K562 (cell line): ENCODE measurements around the gene CNKSR2. TPM values are rescaled to one million over a fixed set of nuclear protein-coding genes. Genes with fewer than 3 reads are reported as not detected.

Experiments
- ATAC-seq: fragments of 200-7000 bp; cut with Tn5 transposase; 3 replicates; pipeline ENCODE4 v1.9.1; 2020; ENCODE audit warnings: moderate library complexity
- BruUV-seq: library from RNA; stranded (reverse); fragments of 400-500 nt; replicated peaks from 2 replicates; lab custom pipeline; 2021; lab: Mats Ljungman, UMichigan
- CTCF ChIA-PET: fragments of 300-600 bp; formaldehyde crosslinking; extraction: SDS; loops from one replicate; lab custom pipeline; 2021; ENCODE audit warnings: low intra/inter-chr PET ratio; lab: Yijun Ruan, JAX
- POLR2A ChIA-PET: fragments of 300-600, 350-650 bp; sonication (Branson Sonifier 250); formaldehyde crosslinking; extraction: SDS; loops from one replicate; lab custom pipeline; 2021; ENCODE audit warnings: antibody characterized with exemption, inconsistent platforms; lab: Yijun Ruan, JAX
- DNase-seq, 4 experiments: peaks; one replicate each; pipeline versions ENCODE4 v3.0.0 to v3.0.0-alpha.2; 2011 to 2018; ENCODE audit warnings: low spot score in 3 of 4, mixed read lengths in 3 of 4; ENCODE audit errors: extremely low read depth in 1 of 4
- FAIRE-seq: peaks from 2 replicates; lab custom pipeline; 2011; peaks lifted over from hg19 to GRCh38; lab: Jason Lieb, UNC
- H2AFZ ChIP-seq: 2 replicates; pipeline ENCODE4 v1.6.0; 2011; ENCODE audit warnings: low read depth, low read length, control low read depth, inconsistent platforms
- H3K27ac ChIP-seq: fragments of 200-600 bp; 3 replicates; pipeline ENCODE4 v1.8.0; 2011; ENCODE audit warnings: low read depth, mild to moderate bottlenecking, control low read depth, inconsistent platforms, low read length, moderate library complexity, mixed read lengths; ENCODE audit errors: extremely low read depth
- H3K27me3 ChIP-seq, 2 experiments: fragments of 300-600 bp in 1 of 2; 2 replicates in 1 of 2; 3 replicates in 1 of 2; pipeline versions ENCODE4 v1.6.0 to v1.8.0; 2011; ENCODE audit warnings: inconsistent platforms in 2 of 2, low read length in 2 of 2, mild to moderate bottlenecking in 1 of 2, mixed read lengths in 1 of 2, moderate library complexity in 1 of 2; ENCODE audit not compliant: control insufficient read depth in 2 of 2, insufficient read depth in 2 of 2
- H3K36me3 ChIP-seq: fragments of 300-600 bp; 3 replicates; pipeline ENCODE4 v1.8.0; 2011; ENCODE audit warnings: mild to moderate bottlenecking, low read length, inconsistent platforms; ENCODE audit not compliant: control insufficient read depth, insufficient read depth
- H3K4me1 ChIP-seq, 2 experiments: fragments of 200-600 bp in 1 of 2; replicated peaks in 1 of 2; 2 replicates in 1 of 2; 3 replicates in 1 of 2; pipeline versions ENCODE4 v1.5.1 to v1.8.0; 2011; ENCODE audit warnings: inconsistent platforms in 2 of 2, low read length in 2 of 2, mild to moderate bottlenecking in 1 of 2, mixed read lengths in 1 of 2, moderate library complexity in 1 of 2; ENCODE audit not compliant: control insufficient read depth in 2 of 2, insufficient read depth in 2 of 2
- H3K4me2 ChIP-seq: 2 replicates; pipeline ENCODE4 v1.6.1; 2011; ENCODE audit warnings: low read length, control low read depth, inconsistent platforms, mixed read lengths; ENCODE audit not compliant: insufficient read depth
- H3K4me3 ChIP-seq: fragments of 200-600 bp; sonication (generic), shearing (Covaris generic); 2 replicates; pipeline ENCODE4 v1.5.1; 2016; ENCODE audit warnings: control low read depth, inconsistent platforms
- H3K79me2 ChIP-seq: fragments of 200-600 bp; 3 replicates; pipeline ENCODE4 v1.8.0; 2011; ENCODE audit warnings: low read length, inconsistent platforms; ENCODE audit not compliant: control insufficient read depth, insufficient read depth
- H3K9ac ChIP-seq, 2 experiments: 2 replicates each; pipeline versions ENCODE4 v1.6.0 to v1.6.1; 2011; ENCODE audit warnings: low read depth in 2 of 2, low read length in 2 of 2, control low read depth in 1 of 2, inconsistent platforms in 1 of 2, mild to moderate bottlenecking in 1 of 2, mixed read lengths in 1 of 2; ENCODE audit not compliant: insufficient read depth in 1 of 2
- H3K9me1 ChIP-seq: one replicate; pipeline ENCODE4 v1.6.0; 2011; ENCODE audit warnings: inconsistent platforms, mild to moderate bottlenecking, low read length, moderate library complexity; ENCODE audit not compliant: control insufficient read depth, insufficient read depth
- H3K9me3 ChIP-seq: replicated peaks from 2 replicates; pipeline ENCODE4 v1.5.1; 2011; ENCODE audit warnings: low read depth, low read length, inconsistent platforms; ENCODE audit not compliant: control insufficient read depth, insufficient read depth
- H4K20me1 ChIP-seq: replicated peaks from 2 replicates; pipeline ENCODE4 v1.6.1; 2011; ENCODE audit warnings: low read length, inconsistent platforms, mixed read lengths; ENCODE audit not compliant: control insufficient read depth, insufficient read depth
- ARID1B ChIP-seq: fragments of 450-650 bp; IDR thresholded peaks from 2 replicates; pipeline ENCODE4 v1.6.1; 2016; ENCODE audit warnings: antibody characterized with exemption, mild to moderate bottlenecking, inconsistent platforms
- CGGBP1 ChIP-seq: fragments of 250-450 bp; sonication (Bioruptor Pico); IDR thresholded peaks from 2 replicates; pipeline ENCODE4 v1.9.0; 2021; ENCODE audit warnings: mild to moderate bottlenecking
- CHD4 ChIP-seq: fragments of 200-600 bp; sonication (generic); IDR thresholded peaks from 3 replicates; pipeline ENCODE4 v1.6.1; 2012; ENCODE audit warnings: low read depth, mild to moderate bottlenecking, mixed read lengths, low read length, inconsistent platforms; ENCODE audit not compliant: insufficient read depth, insufficient replicate concordance, poor library complexity, severe bottlenecking
- E2F6 ChIP-seq, 2 experiments: IDR thresholded peaks; 2 replicates each; pipeline ENCODE4 v1.6.1; 2011; ENCODE audit warnings: borderline replicate concordance in 1 of 2, control low read depth in 1 of 2, low read depth in 1 of 2, low read length in 1 of 2, mild to moderate bottlenecking in 1 of 2, mixed read lengths in 1 of 2, moderate library complexity in 1 of 2; ENCODE audit not compliant: insufficient read depth in 1 of 2, insufficient read length in 1 of 2, poor library complexity in 1 of 2, severe bottlenecking in 1 of 2; ENCODE audit errors: extremely low read depth in 1 of 2
- ID3 ChIP-seq, 2 experiments: fragments of 250-450 bp in 1 of 2; fragments of 450-650 bp in 1 of 2; sonication (Bioruptor Pico) in 1 of 2; IDR thresholded peaks; 2 replicates each; pipeline versions ENCODE4 v1.6.1 to v1.8.0; 2016 to 2021; ENCODE audit warnings: mild to moderate bottlenecking in 2 of 2, moderate library complexity in 2 of 2, missing compliant biosample characterization in 1 of 2, missing genetic modification characterization in 1 of 2
- NFRKB ChIP-seq: fragments of 450-650 bp; IDR thresholded peaks from 2 replicates; pipeline ENCODE4 v1.6.1; 2016; ENCODE audit warnings: low read depth
- RBFOX2 ChIP-seq: fragments of 200-400 bp; formaldehyde crosslinking; IDR thresholded peaks from 2 replicates; pipeline ENCODE4 v1.6.1; 2017; ENCODE audit warnings: low read depth, mild to moderate bottlenecking, low read length, moderate library complexity
- SRSF7 ChIP-seq: fragments of 200-400 bp; formaldehyde crosslinking; optimal IDR thresholded peaks from 2 replicates; pipeline ENCODE3; 2017; ENCODE audit warnings: mild to moderate bottlenecking, low read depth, low read length
- TBL1XR1 ChIP-seq, 2 experiments: IDR thresholded peaks; 2 replicates each; pipeline ENCODE4 v1.6.1; 2012; ENCODE audit warnings: improper control_type of control experiment in 2 of 2, low read length in 2 of 2, mild to moderate bottlenecking in 1 of 2
- TGIF2 ChIP-seq: sonication (generic); formaldehyde crosslinking; IDR thresholded peaks from 2 replicates; pipeline ENCODE4 v1.8.1; 2022; ENCODE audit warnings: mild to moderate bottlenecking, missing genetic modification reagents, moderate library complexity
- TOE1 ChIP-seq, 2 experiments: fragments of 450-650 bp in 1 of 2; sonication (generic) in 1 of 2; formaldehyde crosslinking in 1 of 2; IDR thresholded peaks; 2 replicates each; pipeline versions ENCODE4 v1.7.1 to v1.8.0; 2016 to 2022; ENCODE audit warnings: borderline replicate concordance in 2 of 2, mild to moderate bottlenecking in 2 of 2, antibody characterized with exemption in 1 of 2, inconsistent platforms in 1 of 2, low read depth in 1 of 2, missing genetic modification reagents in 1 of 2, moderate library complexity in 1 of 2
- WHSC1 ChIP-seq: IDR thresholded peaks from one replicate; pipeline ENCODE4 v1.6.1; 2012; ENCODE audit warnings: low read length, control low read depth, inconsistent platforms
- ZFP91 ChIP-seq: sonication (generic); formaldehyde crosslinking; IDR thresholded peaks from 2 replicates; pipeline ENCODE4 v1.8.0; 2022; ENCODE audit warnings: mild to moderate bottlenecking, missing genetic modification reagents
- ZNF316 ChIP-seq: fragments of 450-650 bp; IDR thresholded peaks from 2 replicates; pipeline ENCODE4 v1.6.1; 2016
- ZNF707 ChIP-seq: fragments of 250-450 bp; sonication (Bioruptor Pico); conservative IDR thresholded peaks from 2 replicates; pipeline ENCODE4 v1.8.0; 2022; ENCODE audit warnings: inconsistent platforms, mild to moderate bottlenecking, moderate library complexity
- ZNF76 ChIP-seq: fragments of 250-450 bp; sonication (Bioruptor Pico); IDR thresholded peaks from 2 replicates; pipeline ENCODE4 v1.4.0; 2020; ENCODE audit warnings: mild to moderate bottlenecking, moderate library complexity, borderline replicate concordance
- WGBS: fragments of 100-300 bp; shearing (Covaris generic); methylation state at CpG from one replicate; pipeline ENCODE4 v1.1.6; 2016; ENCODE audit warnings: low coverage, mixed read lengths; ENCODE audit not compliant: insufficient coverage; ENCODE audit errors: missing lambda C conversion rate; 5-methylcytosine and 5-hydroxymethylcytosine counted together
- in situ Hi-C: fragments of 300-500 bp; cut with MboI; formaldehyde crosslinking; loops from 4 replicates; pipeline ENCODE4 v1.15.0; 2018; ENCODE audit warnings: inconsistent platforms, mixed read lengths
- intact Hi-C: fragments of 100-400 bp; cut with micrococcal nuclease; formaldehyde crosslinking; loops from 2 replicates; pipeline ENCODE4 v1.14.2; 2022
- polyA plus RNA-seq, 8 experiments: library from polyadenylated mRNA; depleted of rRNA in 4 of 8; stranded (reverse) in 5 of 8; unstranded in 3 of 8; fragments of >200 nt; fragmentation: Nextera tagmentation in 2 of 8; fragmentation: Illumina TruSeq in 1 of 8; extraction: Ambion mirVana in 2 of 8; extraction: Trizol in 1 of 8; gene quantifications; 2 replicates each; pipeline versions ENCODE4 v1.2.1 to v1.2.3, GENCODE V29; 2011 to 2014; ENCODE audit warnings: inconsistent platforms in 1 of 8, missing spikeins in 1 of 8
- total RNA-seq, 7 experiments: library from RNA; depleted of rRNA in 6 of 7; stranded (reverse); fragments of >200 nt in 6 of 7; fragmentation: Illumina TruSeq in 2 of 7; extraction: Trizol in 2 of 7; gene quantifications; 2 replicates each; pipeline versions ENCODE4 v1.2.1 to v1.2.3, GENCODE V29; 2011 to 2021; ENCODE audit warnings: low replicate concordance in 1 of 7

CNKSR2 gene
- total and polyA plus RNA-seq, 9 of the 15 experiments (the other 6 are each of a cell fraction or from before 2014, with no cell fraction given) = not detected

DNA sequence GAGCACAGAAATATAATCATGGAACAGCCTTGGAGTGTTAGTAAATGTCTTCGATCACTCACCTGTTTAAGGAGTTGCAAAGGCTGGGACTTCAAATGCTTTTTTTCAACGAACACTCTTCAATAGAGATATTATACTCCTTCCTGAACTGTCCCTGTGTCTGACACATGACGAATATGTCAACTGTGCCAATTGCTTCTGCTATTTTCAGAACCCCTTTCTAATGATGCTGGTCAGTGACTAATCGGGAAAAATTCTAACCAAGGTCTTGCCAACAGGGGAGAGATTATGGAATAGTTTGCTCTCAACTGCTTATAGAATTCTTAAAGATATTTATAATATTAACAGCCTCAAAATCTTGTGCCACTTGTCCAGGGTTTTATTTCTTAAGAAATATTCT is 292.5 kb downstream of the CNKSR2 start:
- H4K20me1 ChIP-seq = no peaks in the 10 kb centered on the region
- intact Hi-C loops = no loop called here
- no peaks in the 10 kb centered on the region for H3K9me1 ChIP-seq

More for the DNA sequence above, 292.5 kb downstream of the CNKSR2 start:
- Histone ChIP-seq H3K79me2 (no peaks in the 10 kb centered on the region), H3K4me3 (no peak overlapping the region), H3K4me1 (no peaks in the 10 kb centered on the region), H3K9me3 (no peaks in the 10 kb centered on the region), H3K36me3 (no peaks in the 10 kb centered on the region), H3K4me2 (no peak overlapping the region), H3K27ac (no peak overlapping the region), H3K27me3 (no peaks in the 10 kb centered on the region), H2AFZ (no peak overlapping the region), H3K9ac (no peak overlapping the region)
- ATAC-seq (no peak), DNase-seq (no peak), FAIRE-seq (no peak)
- WGBS = 0% methylated on average over 4 of the region's 4 CpGs
- in situ Hi-C loops = no loop called here
- no peak for TF ChIP-seq CHD4
- no peak for TF ChIP-seq ID3 (CRISPR knock-in tag; IDR thresholded peaks at IDR 0.05)
- TF ChIP-seq ID3 (tag; IDR thresholded peaks at IDR 0.05) = no peak
- no peak for TF ChIP-seq TGIF2 (CRISPR knock-in tag)
- no peak for TF ChIP-seq NFRKB
- no peak for TF ChIP-seq ARID1B
- no peak for TF ChIP-seq ZFP91 (CRISPR knock-in tag)
- no peak for TF ChIP-seq SRSF7
- TF ChIP-seq CGGBP1 (CRISPR knock-in tag) = no peak
- no peak for TF ChIP-seq ZNF316
- TF ChIP-seq ZNF707 = no peak
- no peak for TF ChIP-seq WHSC1
- TF ChIP-seq E2F6 (IDR thresholded peaks at IDR 0.05; ENCODE audit: borderline replicate concordance in 1 of 2, extremely low read depth in 1 of 2, insufficient read depth in 1 of 2, insufficient read length in 1 of 2, low read depth in 1 of 2, low read length in 1 of 2, poor library complexity in 1 of 2, severe bottlenecking in 1 of 2) = no peak
- TF ChIP-seq TBL1XR1 (IDR thresholded peaks at IDR 0.05; ENCODE audit: low read length in 2 of 2) = no peak
- no peak for TF ChIP-seq TOE1 (IDR thresholded peaks at IDR 0.05; ENCODE audit: borderline replicate concordance)
- TF ChIP-seq TOE1 (CRISPR knock-in tag; IDR thresholded peaks at IDR 0.05; ENCODE audit: borderline replicate concordance, low read depth) = no peak
- no peak for TF ChIP-seq ZNF76 (CRISPR knock-in tag)
- TF ChIP-seq RBFOX2 = no peak
- ChIA-PET POLR2A (no interaction called here), CTCF (no interaction called here)
- no TSS peak for BruUV-seq
